Stomach smooth muscle (tissue), 2 donors: ENCODE data around the gene LOXL3.
"Not testable (repeated sequence)": the region's sequence is repeated elsewhere in the genome, so short reads cannot be mapped to it uniquely, and the experiment has no call there.

Experiments used
- H3K27ac ChIP-seq: one replicate; pipeline ENCODE4 v1.7.0; 2013; ENCODE audit warnings: mild to moderate bottlenecking, low read length, inconsistent platforms
- H3K27me3 ChIP-seq, 2 donors: one replicate each; pipeline ENCODE4 v1.7.0; 2013; ENCODE audit warnings: low read length in 2 of 2; ENCODE audit not compliant: insufficient read depth in 2 of 2, control insufficient read depth in 1 of 2
- H3K36me3 ChIP-seq, 2 donors: one replicate each; pipeline ENCODE4 v1.7.0; 2013; ENCODE audit warnings: low read length in 2 of 2; ENCODE audit not compliant: control insufficient read depth in 2 of 2, insufficient read depth in 2 of 2
- H3K4me1 ChIP-seq: one replicate; pipeline ENCODE4 v1.7.0; 2013; ENCODE audit warnings: low read length; ENCODE audit not compliant: control insufficient read depth, insufficient read depth
- H3K4me3 ChIP-seq, 2 donors: one replicate each; pipeline ENCODE4 v1.7.0; 2013; ENCODE audit warnings: low read length in 2 of 2
- H3K9ac ChIP-seq, 2 donors: one replicate each; pipeline ENCODE4 v1.7.0; 2013; ENCODE audit warnings: low read length in 2 of 2, mild to moderate bottlenecking in 1 of 2
- H3K9me3 ChIP-seq, 2 donors: one replicate each; pipeline ENCODE4 v1.7.0; 2013; ENCODE audit warnings: low read length in 2 of 2; ENCODE audit not compliant: control insufficient read depth in 2 of 2
- donor health status: healthy.
- donor health status: Pancreatic carcinoma.

LOXL3 gene

DNA sequence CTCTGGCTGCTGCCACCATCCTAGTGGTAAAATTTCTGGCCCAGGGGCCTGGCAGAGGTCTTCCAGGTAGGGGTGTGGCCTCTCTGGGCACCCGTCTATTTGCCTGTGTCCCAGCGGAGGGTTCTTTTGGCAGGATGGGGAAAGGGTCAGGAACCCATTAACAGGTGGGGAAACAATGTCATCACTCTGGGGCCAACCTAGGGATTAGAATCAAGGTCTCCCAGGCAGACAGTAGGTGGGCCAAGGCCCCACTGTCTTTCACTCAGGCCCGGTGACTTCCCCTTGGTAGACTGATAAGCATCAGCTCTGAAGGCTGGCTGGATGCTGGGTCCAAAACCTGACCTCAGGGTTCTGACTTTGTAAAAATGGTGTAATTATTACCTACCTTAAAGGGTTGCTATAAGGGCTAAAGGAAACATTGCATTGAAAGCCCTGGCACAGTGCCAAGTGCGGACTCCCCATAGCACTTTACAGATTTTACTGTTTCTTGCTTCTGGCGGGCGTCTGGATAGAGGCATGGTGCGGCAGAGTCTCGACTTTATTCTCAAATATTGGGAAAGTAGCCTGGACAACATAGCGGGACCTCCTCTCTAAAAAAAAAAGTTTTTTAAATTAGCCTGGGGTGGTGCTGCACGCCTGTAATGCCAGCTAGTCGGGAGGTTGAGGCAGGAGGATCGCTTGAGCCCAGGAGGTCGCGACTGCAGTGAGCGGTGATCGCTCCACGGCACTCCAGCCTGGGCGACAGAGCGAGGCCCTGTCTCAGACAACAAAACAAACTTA lies 56.6 kb downstream of the LOXL3 start:
- Histone ChIP-seq H3K27me3 (peaks cover 50 to 51% of the 10 kb centered on the region in 2 donors), H3K9me3 (no peaks in the 10 kb centered on the region), H3K4me3 (no peak overlapping the region), H3K9ac (no peak overlapping the region), H3K27ac (no peak overlapping the region), H3K36me3 (peaks cover 12 to 14% of the 10 kb centered on the region in 2 donors), H3K4me1 (peaks cover 24% of the 10 kb centered on the region)

DNA sequence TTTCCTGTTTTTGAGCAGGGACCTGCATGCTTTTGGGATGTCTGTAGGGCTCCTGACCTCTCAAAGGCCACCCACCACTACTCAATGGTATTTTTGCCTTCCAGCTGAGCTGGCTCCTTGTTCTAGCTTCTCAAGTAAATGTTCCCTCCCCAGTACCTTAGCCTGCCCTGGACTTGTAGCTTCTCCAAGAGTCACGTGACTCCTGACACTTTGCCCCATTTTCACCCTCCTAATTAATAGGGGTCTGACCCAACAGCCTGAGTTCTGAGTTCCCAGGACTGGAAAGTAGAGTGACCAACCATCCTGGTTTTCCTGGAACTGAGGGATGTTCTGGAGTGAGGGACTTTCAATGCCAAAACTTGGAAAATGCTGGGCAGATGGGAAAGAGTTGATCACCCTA lies 58.3 kb downstream of the LOXL3 start:
- H3K4me1 ChIP-seq: peaks cover 22% of the 10 kb centered on the region
- H3K27me3 ChIP-seq: peaks cover 33 to 34% of the 10 kb centered on the region in 2 donors
- H3K27ac ChIP-seq: no peak overlapping the region
- no peaks in the 10 kb centered on the region for H3K9me3 ChIP-seq
- no peak overlapping the region for H3K9ac ChIP-seq
- H3K4me3 ChIP-seq: no peak overlapping the region
- H3K36me3 ChIP-seq: peaks cover 21 to 31% of the 10 kb centered on the region in 2 donors

DNA sequence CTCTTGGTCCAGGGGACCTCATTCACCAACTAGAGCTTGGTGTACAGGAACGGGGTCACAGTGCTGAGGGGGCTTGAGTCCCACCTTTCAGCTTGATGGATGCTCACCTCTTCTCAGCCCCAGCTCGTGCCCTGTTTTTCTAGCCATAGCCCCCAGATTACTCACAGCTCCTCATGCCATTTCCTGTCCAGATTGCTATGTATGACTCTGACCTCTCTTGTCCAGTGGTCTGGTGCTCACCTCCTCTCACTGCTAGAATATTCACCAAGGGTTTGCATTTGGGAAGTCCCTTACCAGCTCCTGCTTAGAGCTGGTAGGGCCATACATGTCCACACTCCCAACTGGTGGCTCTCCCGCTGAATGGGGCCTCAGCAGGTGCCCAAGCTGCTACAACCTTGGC lies 60.2 kb downstream of the LOXL3 start:
- no peak overlapping the region for H3K27ac ChIP-seq
- no peaks in the 10 kb centered on the region for H3K9me3 ChIP-seq
- no peak overlapping the region for H3K9ac ChIP-seq
- H3K4me1 ChIP-seq: peaks cover 9% of the 10 kb centered on the region
- no peak overlapping the region for H3K4me3 ChIP-seq
- peaks cover 14 to 17% of the 10 kb centered on the region in 2 donors for H3K27me3 ChIP-seq
- H3K36me3 ChIP-seq: peaks cover 26 to 40% of the 10 kb centered on the region in 2 donors

DNA sequence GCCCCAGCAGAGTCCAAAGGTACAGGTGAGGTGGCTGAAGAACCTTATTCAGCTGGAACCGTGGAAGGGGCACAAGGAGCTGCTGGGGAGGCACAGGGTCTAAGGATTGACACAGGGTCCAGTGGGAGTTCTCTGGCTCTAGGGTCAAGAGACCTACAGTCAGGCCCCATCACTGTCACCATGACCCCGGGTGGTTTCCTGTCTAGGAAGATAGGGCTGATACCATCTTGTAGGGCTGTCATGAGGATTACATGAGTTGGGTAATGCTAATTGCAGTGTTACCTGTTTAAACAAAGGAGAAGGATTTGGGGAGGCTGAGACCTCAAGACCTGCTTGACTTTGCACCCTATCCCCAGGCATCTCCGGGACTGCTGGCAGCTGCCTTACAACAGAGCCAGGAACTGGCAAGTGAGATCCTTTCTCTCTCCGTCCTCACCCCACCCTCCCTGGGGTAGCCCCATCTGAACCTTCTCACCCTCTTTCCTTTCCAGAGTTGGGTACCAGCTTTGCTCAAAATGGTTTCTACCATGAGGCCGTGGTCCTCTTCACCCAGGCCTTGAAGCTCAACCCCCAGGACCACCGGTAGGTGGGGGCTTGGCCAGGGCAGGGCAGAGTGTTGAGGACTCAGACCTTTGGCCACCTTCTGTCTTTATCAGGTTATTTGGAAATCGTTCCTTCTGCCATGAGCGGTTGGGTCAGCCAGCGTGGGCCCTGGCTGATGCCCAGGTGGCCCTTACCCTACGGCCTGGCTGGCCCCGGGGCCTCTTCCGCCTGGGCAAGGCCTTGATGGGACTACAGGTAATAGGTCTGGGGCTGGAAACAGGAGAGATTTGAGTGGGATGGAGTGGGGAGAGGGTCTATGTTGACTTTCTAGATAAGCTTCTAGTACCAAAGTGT lies 61.8 kb downstream of the LOXL3 start:
- H3K36me3 ChIP-seq: peaks cover 30 to 40% of the 10 kb centered on the region in 2 donors
- no peak overlapping the region for H3K27ac ChIP-seq
- peaks cover 0 to 1% of the 10 kb centered on the region in 2 donors for H3K27me3 ChIP-seq
- no peaks in the 10 kb centered on the region for H3K9me3 ChIP-seq
- H3K4me1 ChIP-seq: no peaks in the 10 kb centered on the region
- H3K9ac ChIP-seq: no peak overlapping the region
- H3K4me3 ChIP-seq: no peak overlapping the region

DNA sequence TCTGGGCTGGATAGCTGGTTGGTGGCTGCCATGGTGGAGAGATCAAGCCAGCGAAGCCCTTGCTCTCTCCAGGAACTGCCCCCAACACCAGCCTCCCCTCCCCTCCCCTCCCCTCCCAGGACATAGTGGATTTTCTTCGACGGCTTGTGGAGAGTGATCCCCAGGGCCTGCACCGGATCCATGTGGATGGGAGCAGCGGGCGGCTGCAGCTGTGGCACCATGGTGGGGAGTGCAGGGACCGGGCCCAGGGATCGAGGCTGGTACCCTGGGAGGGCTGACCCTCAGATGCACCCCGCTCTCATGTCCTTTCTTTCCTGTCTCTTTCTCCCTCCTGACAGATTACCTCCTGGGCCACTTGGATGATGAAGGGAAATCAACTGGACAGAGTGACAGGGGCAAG lies 63.8 kb downstream of the LOXL3 start:
- Histone ChIP-seq H3K9me3 (no peaks in the 10 kb centered on the region), H3K4me3 (no peak overlapping the region), H3K27me3 (no peaks in the 10 kb centered on the region), H3K36me3 (peaks cover 35 to 42% of the 10 kb centered on the region in 2 donors), H3K9ac (no peak overlapping the region), H3K4me1 (no peaks in the 10 kb centered on the region), H3K27ac (no peak overlapping the region)

DNA sequence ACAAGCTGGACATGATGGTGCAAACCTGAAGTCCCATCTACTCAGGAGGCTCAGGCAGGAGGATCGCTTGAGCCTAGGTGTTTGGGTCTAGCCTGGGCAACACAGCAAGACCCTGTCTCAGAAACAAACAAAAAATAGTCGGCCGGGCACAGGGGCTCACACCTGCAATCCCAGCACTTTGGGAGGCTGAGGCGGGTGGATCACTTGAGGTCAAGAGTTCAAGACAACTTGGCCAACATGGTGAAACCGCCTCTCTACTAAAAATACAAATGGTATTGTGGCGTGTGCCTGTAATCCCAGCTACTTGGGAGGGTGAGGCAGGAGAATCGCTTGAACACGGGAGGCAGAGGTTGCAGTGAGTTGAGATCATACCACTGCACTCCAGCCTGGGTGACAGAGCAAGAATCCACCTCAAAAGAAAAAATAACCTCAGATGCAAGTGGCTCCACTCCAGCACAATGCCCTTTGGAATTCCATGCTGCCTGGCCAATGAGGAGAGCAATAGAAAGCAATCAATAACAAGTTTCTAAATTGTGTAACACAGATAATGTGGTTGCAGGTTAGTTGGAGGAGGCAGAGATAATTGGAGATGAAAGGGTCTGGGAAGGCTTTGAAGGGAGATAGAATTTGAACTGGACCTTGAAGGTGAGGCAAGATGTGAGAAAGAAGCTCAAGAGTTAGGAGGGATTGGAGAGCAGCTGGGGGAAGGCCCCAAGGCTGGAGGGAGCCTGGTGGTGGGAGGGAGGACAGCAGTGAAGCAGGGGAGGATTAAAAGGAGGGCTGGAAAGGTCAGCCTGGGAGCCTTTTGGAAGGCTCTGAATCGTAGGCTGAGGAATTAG lies 64.9 kb downstream of the LOXL3 start:
- H3K27ac ChIP-seq: no peak overlapping the region
- no peaks in the 10 kb centered on the region for H3K27me3 ChIP-seq
- H3K36me3 ChIP-seq: peaks cover 35 to 42% of the 10 kb centered on the region in 2 donors
- H3K4me1 ChIP-seq: peaks cover 4% of the 10 kb centered on the region
- no peak overlapping the region for H3K4me3 ChIP-seq
- no peak overlapping the region for H3K9ac ChIP-seq
- no peaks in the 10 kb centered on the region for H3K9me3 ChIP-seq

DNA sequence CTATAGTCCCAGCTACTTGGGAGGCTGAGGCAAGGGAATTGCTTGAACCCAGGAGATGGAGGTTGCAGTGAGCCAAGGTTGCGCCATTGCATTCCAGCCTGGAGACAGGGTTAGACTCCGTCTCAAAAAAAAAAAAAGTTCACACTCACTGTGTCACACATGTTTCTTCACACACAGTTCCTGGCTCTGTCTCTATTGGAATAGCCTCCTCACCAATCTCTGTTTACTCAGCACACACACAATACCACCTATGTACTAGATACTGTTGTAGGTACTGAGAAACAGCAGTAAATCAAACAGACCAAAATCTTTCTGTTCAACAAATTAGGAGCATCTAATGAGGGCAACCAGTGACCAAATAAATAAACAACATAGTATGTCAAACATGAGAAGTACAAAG lies 67.6 kb downstream of the LOXL3 start:
- Histone ChIP-seq H3K4me1 (peaks cover 20% of the 10 kb centered on the region), H3K27ac (no peak overlapping the region), H3K4me3 (no peak overlapping the region), H3K36me3 (peaks cover 18 to 21% of the 10 kb centered on the region in 2 donors), H3K9me3 (no peaks in the 10 kb centered on the region), H3K9ac (no peak overlapping the region), H3K27me3 (no peaks in the 10 kb centered on the region)

DNA sequence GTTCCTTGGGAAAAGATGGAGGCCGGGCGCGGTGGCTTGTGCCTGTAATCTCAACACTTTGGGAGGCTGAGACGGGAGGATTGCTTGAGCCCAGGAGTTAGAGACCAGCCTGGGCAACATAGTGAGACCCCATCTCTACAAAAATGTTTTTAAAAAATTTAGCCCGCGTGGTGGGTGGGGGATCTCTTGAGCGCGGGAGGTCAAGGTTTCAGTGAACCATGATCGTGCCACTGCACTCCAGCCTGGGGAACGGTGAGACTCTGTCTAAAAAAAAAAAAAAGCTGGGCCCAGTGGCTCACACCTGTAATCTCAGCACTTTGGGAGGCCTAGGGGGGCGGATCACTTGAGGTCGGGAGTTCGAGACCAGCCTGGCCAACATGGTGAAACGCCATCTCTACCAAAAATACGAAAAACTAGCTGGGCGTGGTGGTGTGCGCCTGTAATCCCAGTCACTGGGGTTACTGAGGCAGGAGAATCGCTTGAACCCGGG lies 70.0 kb downstream of the LOXL3 start:
- not testable (repeated sequence) for H3K27me3 ChIP-seq, H3K9me3 ChIP-seq
- peaks cover 8 to 16% of the 10 kb centered on the region in 2 donors for H3K36me3 ChIP-seq
- peak overlapping the region; percentile 80 to 87 for H3K9ac ChIP-seq
- H3K4me1 ChIP-seq: peaks cover 28% of the 10 kb centered on the region
- H3K4me3 ChIP-seq: peak overlapping the region; percentile 99 to 100
- H3K27ac ChIP-seq: peak overlapping the region; percentile 88

DNA sequence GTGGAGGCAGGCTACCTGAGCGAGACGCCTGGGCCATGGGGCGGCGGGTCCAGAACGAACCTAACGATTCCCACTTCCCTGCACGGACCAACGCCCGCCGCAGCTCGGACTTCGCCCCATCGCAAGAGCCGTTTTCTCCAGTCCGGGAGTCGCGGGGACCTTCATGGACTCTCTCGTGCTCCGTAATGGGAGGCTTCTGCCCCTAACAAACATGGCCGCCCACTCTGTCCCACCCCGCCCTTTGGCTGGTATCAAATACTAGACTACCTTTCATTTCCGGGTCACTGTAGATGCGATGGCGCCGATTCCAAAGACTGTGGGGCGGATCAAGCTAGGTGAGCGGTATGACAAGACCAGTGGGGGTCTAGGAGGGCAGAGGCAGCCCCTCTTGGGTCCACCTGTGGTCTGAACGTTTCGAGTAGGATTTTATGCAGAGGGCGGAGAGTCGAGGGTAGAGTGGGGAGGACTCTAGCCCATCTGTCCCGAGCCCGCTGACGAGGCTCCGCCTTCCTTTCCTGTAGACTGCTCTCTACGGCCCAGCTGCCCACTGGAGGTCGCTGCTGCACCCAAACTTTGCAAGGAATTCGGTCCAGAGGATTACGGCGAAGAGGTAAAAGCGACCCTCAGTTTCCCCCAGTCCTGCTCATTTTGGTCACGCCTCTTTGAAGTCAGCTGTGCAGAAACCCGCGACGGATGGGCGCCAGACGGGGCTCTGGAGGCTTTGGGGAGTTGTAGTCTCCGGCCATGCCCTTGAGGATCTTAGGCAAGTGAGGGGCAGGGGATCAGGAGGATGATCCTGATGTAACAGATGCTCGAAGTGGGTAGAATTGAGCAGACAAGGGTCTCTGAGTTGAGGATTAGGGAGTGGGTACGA lies 70.7 kb downstream of the LOXL3 start, which contains the start of the genes CCDC142 and TTC31:
Gene CCDC142, minus strand, starts transcription at position 198 of the 874 bp plus-strand sequence. Its CDS starts 161 bp downstream, at position 37.
Gene TTC31, plus strand, starts transcription at position 281 of the 874 bp plus-strand sequence. Its CDS starts 15 bp downstream, at position 296.
- Histone ChIP-seq H3K27ac (peak within 1 kb of the TSS; percentile 88), H3K27me3 (no peaks in the 10 kb centered on the region), H3K9ac (peak within 1 kb of the TSS; percentile 80 to 87), H3K4me1 (peaks cover 28% of the 10 kb centered on the region), H3K4me3 (peak within 1 kb of the TSS; percentile 99 to 100), H3K36me3 (peaks cover 8 to 12% of the 10 kb centered on the region in 2 donors), H3K9me3 (no peaks in the 10 kb centered on the region)
